GM21619 (cell line): ENCODE data around the gene TECPR2.

Experiments used
- ATAC-seq: cut with Tn5 transposase; IDR thresholded peaks from one replicate; pipeline ENCODE4 v1.9.1; 2021; ENCODE audit not compliant: unreplicated experiment

Gene TECPR2

DNA sequence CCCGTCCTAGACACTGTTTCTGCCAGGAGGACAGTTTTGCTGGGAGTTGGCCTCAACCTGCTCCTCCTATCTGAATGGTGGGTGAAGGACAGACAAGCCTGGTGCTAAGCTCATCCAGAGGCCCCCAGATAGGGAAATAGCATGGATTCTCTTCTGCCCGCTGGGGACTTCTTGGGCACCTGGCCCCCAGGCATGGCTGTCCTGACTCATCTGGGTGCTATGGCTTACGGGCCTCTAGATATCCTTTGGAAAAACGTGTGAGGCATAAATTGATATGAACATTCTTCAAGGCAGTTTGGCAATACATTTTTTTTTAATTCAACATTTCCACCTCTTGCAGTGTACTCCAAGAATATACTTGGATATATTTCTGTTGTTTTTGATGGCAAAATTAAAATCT is 8.6 kb downstream of the TECPR2 start:
- ATAC-seq: no peak

- no peak for ATAC-seq
Observed at GRCh38 chr14:102373110-102373509, 10.4 kb downstream of the TECPR2 start.

DNA sequence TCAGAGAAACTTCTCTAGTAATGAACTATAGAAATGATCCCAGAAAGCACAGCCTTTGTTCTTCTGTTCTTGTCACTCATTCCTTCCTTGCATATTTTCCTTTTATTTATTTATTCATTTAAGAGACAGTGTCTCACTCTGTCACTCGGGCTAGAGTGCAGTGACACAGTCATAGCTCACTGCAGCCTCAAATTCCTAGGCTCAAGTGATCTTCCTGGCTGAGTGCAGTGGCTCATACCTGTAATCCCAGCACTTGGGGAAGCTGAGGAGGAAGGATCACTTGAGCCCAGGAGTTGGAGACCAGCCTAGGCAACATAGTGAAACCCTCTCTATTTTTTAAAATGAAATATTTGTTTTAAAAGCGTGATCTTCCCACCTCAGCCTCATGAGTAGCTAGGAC is 11.5 kb downstream of the TECPR2 start:
- ATAC-seq: no peak

DNA sequence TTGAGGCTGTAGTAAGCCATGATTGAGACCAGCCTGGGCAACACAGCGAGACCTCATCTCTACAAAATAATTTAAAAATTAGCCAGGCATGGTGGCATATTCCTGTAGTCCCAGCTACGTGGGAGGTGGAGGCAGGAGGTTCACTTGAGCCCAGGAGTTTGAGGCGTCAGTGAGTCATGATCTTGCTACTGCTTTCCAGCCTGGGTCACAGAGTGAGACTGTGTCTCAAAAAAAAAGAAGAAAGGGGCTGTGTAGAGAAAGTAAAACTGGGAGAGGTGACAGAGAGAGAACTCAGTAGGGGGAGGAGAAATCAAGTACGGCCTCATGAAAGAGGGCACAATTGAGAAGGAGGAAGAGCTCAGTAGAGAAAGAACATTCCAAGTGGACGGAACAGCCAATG is 12.4 kb downstream of the TECPR2 start:
- ATAC-seq: no peak

- ATAC-seq: no peak
Observed at GRCh38 chr14:102377696-102378095, 15.0 kb downstream of the TECPR2 start.

DNA sequence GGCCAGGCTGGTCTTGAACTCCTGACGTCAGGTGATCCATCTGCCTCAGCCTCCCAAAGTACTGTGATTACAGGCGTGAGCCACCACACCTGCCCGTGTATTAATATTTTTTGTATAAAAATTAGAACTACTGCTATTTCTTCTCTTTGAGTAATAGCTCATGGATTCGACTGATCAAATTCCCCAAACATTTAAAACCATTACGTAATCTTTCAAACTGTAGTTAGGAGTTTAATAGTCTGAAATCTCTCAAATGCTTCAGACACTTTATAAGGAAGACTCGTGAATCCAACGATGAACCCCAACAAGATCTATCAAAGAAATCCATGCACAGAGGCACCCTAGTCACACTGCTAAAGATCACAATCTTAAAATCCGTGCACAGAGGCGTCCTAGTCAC is 16.1 kb downstream of the TECPR2 start:
- ATAC-seq: no peak

DNA sequence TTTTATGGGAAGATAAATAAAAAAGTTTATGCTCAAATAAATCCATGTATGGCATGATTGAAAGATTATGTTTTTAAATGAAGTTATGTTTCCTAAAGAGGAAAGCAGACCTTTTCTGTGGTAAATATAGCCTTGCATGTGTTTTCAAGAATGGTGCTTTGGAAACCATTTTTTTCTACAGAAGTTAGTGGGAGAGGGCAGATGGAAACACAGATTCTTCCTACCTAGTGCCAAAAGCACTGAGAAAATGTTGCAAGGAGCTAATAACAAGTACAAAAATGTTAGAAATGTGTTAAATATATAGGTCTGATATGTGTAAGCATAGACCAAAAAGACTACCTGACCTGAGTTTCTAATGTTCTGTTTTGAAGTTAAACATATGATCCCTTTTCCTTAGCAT is 24.3 kb downstream of the TECPR2 start:
- no peak for ATAC-seq

GRCh38 chr14:102389246-102389645 is 26.5 kb downstream of the TECPR2 start:
- no peak for ATAC-seq

DNA sequence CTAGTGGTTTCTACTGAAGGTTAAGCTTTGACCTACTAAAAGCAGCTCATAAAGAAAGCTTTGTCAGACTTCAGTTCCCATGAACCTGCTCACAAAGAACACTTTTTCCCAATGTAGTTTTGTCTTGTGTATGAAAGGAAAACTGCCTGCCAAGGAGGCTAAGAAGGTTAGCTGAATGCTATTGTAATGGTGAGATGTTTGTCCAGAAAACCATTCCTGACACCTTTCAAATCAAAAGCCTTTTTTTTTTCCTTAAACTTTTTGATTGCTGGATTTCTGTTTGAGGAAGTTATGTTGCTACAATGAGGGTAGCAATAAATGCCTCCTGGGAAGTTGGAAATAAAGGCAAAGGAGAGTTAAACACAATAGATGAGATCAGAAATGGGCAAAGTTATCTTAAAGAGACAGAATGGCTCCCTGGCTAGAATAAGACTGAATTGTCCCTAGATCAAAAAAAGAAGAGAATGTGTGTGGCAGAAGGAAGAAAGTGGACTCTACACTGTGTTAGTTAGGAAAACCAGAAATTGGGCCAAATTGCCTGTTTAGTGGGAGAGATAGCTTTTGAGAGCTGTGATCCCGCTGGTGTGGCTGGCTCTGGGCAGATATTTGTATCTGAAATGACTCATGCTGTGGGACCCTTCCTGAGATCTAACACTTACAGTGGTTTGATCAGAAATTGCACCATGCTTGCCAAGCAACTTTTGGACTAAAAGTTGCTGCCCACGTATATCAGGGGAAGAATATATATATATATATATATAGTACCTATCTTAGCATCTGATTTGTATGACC is 27.5 kb downstream of the TECPR2 start:
- ATAC-seq: no peak

GRCh38 chr14:102392506-102392905 is 29.8 kb downstream of the TECPR2 start:
- no peak for ATAC-seq

DNA sequence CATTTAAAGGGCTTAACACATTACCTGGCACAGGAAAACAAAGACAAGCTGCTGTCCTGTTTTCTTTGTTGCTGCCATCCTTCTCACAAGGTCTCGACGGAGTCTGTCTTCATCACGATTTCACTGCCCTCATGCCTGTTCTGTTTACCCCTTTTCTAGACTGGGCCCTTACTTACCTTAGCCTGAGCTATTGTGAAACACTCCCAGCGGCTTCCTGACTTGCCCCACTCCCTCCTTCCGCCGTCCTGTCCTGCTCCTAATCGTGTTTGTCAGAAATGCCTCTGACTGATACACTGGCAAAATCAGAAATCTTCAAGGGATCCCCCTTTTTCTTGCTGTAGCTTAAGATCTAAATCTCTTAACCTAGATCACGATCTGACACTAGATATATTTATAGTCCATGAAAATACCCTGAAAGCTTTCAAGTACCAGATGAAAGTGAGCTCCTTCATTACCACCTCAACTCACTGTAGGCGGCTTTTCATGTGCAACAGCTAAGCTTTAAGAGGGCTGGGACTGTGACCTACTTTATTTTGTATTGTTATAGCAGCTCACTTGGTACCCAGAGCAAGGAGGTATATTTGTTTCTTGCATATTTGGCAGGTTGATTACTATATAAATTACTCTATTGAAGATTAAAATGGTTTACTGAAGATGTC is 32.1 kb downstream of the TECPR2 start:
- no peak for ATAC-seq

DNA sequence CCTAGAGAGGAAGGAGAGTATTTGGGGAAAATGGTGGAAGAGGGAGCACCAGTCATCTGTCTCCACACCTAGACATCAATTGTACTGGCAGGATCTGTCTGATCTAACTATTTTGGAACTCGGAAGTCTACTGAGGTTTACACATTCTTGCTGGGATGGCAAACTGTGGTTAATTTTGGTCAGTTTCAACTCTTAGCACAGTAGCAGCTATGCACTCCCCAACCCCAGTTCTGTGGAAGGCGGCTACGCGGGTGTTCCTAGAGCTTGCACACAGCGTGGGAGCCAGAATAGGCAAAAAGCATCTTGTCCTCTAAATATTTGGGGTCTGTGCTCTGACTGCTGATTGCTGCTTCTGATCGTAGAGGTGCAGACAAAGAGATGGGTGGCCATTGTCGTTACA is 33.8 kb downstream of the TECPR2 start:
- ATAC-seq: no peak

DNA sequence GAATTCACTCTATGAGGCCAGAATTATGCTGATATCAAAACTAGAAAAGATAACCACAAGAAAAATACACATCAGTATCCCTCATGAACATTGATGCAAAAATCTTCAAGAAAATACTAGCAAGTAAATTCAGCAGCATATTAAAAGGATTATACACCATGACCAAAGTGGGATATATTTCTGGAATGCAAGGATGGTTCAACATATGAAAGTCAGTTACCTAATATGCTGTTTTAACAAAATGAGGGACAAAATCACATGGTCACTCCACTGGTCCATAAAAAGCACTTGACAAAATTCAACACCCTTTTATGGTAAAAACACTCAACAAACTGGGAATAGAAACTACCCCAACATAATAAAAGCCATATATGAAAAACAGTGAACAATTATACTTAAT is 40.3 kb downstream of the TECPR2 start:
- ATAC-seq: no peak

DNA sequence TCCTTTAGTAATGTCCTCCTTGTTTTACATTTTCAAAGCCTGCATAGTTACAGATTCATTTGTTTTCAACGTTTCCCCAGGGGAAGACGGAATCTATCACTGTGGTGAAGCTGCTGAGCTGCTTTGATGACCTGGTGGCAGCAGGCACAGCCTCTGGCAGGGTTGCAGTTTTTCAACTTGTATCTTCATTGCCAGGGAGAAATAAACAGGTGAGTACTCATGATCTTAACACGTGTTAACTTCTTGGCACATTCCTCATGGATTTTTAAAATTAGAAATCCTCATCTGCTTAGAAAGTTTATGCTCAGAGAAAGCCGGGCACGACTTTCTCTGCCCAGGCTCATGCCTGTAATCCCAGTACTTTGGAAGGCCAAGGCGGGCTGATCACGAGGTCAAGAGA is 44.5 kb downstream of the TECPR2 start:
- ATAC-seq: no peak

DNA sequence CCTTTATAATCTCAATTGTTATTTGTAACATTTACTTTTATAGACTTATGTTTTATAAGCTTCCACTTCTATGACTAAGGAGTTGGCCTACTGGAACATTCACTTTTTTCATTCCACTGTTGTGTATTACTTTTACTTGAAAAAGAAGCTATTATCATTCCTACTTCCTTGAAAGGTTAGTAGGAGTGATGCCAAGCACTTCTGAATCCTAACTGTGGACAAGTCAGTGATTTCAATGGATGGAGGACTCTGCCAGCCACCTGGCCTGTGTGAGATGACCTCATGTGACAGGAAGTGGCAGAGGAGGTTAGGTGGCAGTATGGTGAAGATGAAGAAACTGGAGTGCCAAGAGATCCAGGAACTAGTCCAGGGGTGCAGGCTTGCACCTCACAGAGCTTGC is 46.0 kb downstream of the TECPR2 start:
- no peak for ATAC-seq

DNA sequence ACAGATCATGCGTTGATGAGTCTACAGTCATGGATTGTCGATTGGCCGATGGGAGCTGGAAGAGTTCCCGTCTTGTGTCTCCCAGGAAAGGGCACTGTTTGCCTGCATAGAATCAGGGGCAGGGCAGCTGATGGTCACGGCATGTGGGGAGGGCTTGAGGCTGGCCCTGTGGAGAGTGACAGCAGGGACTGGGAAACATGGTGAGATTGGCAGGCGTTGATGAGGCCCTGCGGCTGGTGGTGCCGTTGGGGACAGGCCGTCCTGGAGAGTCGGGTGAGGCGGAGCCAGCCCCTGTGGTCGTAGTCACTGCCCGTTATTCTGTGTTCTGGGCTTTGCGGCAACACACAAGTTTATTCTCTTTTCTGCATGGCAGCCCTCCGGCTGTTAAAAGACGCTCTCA is 52.9 kb downstream of the TECPR2 start:
- no peak for ATAC-seq

DNA sequence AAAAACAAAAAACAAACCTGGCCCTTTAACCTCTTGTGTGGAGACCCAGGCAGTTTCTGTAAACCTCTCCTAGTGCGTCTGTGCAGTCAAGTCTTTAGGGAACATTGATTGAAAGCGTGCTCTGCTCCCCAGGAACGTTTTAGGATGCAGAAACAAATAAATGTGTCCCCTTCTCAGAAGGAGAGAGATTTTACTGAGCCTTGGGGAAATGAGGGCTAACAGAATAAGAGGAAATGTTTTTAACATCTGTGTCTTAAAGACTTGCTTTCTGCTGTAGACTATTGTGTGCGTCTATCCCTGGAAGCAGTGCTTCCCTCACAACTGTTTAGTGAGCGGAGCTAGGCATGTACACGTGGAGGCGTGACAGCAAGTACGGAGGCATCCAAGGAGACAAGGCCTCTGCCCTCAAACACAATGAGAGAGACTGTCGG is 54.3 kb downstream of the TECPR2 start:
- no peak for ATAC-seq

DNA sequence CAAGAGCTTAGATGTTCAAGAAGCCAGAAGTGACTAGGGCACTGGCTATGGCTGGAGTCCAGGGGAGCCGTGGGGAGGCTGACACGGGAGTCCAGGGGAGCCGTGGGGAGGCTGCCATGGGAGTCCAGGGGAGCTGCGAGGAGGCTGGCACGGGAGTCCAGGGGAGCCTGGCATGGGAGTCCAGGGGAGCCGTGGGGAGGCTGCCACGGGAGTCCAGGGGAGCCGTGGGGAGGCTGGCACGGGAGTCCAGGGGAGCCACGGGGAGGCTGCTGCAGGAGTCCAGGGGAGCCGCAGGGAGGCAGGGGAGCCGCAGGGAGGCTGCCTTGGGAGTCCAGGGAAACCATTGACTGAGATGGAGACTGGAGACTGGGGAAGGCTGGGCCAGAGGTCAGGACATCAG is 54.9 kb downstream of the TECPR2 start:
- ATAC-seq: no peak

DNA sequence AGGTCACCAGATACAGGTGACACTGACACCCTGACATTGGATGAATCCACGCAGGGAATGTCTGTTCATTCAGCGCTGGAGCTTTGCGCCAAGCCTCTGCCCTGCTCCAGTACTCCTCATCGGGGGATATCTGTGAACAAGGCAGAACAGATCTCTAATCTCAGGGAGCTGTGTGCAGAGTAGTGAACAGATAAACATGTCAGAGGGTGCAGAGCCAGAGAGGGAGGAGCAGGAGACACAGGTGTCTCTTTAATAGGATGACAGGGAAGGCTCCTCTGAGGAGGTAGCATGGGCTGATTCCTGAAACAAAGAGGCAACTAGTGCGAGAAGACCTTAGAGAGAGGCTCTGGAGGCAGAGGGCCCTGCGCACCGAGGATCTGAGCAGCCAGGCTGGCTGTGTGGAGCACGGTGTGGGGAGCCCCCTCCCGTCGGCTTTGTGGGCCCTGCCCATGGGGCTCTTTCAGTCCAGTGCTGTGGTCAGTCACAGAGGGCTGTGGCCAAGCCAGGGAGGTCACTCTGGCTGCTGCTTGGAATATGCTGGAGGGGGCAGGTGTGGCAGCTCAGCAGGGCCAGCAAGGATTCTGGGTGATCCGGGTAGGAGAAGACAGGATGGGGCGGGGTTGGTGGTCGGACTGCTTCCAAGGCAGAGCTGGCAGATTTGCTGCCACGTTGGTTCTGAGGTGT is 55.6 kb downstream of the TECPR2 start:
- ATAC-seq: no peak

DNA sequence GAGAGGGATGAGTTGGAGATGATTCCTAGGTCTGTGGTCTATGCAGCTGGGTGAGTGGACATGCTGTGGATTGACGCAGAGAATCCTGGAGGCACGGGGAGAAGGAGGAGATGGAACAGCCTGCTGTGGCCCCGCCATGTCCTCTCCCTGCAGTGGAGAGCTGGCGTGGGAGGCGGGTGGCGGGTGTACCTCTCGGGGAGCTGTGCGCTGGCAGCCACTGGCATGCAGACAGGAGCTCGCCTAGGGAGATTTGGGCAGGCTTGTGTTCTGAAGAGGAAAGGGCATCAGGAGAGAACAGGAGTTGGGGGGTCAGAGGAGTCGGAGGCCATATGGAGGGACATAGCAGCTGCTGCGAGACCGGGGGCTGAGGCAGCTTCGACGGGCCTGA is 56.1 kb downstream of the TECPR2 start:
- no peak for ATAC-seq

DNA sequence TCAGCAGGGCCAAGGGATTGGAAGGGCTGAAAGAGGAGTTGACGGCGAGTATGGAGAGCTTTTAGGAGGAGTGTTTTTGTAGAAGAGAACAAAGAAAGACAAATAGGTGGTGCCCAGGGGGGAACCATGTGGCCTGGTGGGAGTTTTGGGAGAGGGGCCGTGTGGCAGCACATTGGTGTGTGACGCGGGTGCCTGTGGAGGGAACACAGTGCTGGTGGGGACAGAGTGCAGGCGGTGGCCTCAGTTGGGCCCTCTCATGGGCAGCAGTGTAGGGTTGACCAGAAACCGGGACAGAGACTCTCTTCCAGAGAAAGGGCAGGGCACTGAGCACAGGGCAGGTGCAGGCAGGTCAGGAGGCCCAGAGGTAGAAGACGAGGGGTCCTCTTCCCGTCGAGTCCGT is 56.5 kb downstream of the TECPR2 start:
- no peak for ATAC-seq

DNA sequence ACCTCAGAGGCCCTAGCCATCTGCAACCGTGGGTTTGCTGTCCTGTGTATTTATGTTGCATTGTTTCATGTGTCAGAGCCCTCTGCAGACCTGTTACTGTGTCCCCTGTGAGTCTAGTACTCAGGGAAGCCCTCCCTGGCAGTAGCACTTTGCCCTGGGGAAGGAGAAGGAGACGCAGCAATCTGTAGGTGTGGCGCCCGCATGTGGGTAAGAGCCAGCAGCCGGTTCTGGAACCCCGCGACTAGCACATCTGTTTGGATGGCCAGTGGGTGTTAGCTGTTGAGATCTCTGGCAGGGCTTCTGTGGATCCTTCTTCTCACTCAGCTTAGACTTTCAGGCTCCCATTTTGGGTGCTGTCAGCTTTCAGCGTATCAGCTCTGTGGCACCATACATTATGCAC is 57.0 kb downstream of the TECPR2 start:
- no peak for ATAC-seq
